ENCODE measurements around the gene NCKAP5. TPM values are rescaled to one million over a fixed set of nuclear protein-coding genes. Genes with fewer than 3 reads are reported as not detected.

Gene NCKAP5
- polyA plus RNA-seq, 3 donors = not detected

GRCh38 chr2:132788310-132788838 is 779.9 kb downstream of the NCKAP5 start:
- Histone ChIP-seq H3K4me3 (replicated peaks in 1 of 3; ENCODE audit: low read depth in 2 of 3, low read length in 3 of 3) (no peak overlapping the region), H3K27ac (ENCODE audit: low read depth in 1 of 2, low read length in 2 of 2) (no peak overlapping the region), H3K79me2 (ENCODE audit: insufficient read depth, low read length) (no peaks in the 10 kb centered on the region), H4K20me1 (ENCODE audit: insufficient read depth, low read length) (no peaks in the 10 kb centered on the region), H3K9ac (ENCODE audit: insufficient read depth, low read length, poor library complexity, severe bottlenecking) (no peak overlapping the region), H3K27me3 (ENCODE audit: control insufficient read depth in 2 of 2, insufficient read depth in 2 of 2, low read length in 2 of 2) (peaks cover 0 to 2% of the 10 kb centered on the region in 2 donors), H3K4me2 (replicated peaks; ENCODE audit: extremely low read depth, low read length, poor library complexity, severe bottlenecking) (no peak overlapping the region), H2AFZ (ENCODE audit: insufficient read depth, low read depth, low read length, poor library complexity, severe bottlenecking) (no peak overlapping the region), H3K36me3 (replicated peaks in 1 of 2; ENCODE audit: control insufficient read depth in 1 of 2, insufficient read depth in 2 of 2, low read length in 2 of 2) (no peaks in the 10 kb centered on the region), H3K9me3 (replicated peaks in 1 of 2; ENCODE audit: control insufficient read depth in 1 of 2, insufficient read depth in 1 of 2, low read length in 2 of 2) (peaks cover 0 to 4% of the 10 kb centered on the region in 2 donors), H3K4me1 (ENCODE audit: control insufficient read depth in 1 of 2, insufficient read depth in 2 of 2, low read length in 2 of 2) (no peaks in the 10 kb centered on the region)
- Mint-ChIP-seq H3K36me3 (no peaks in the 10 kb centered on the region), H3K4me1 (no peaks in the 10 kb centered on the region), H3K4me3 (no peak overlapping the region), H3K27me3 (ENCODE audit: low read depth in 3 of 3) (peaks cover 0 to 3% (median 0%) of the 10 kb centered on the region in 3 donors), H3K9me3 (peaks cover 0 to 11% (median 6%) of the 10 kb centered on the region in 7 donors), H3K27ac (no peak overlapping the region)
- TF ChIP-seq CTCF (IDR thresholded peaks at IDR 0.05) = no peak
- no peak for DNase-seq
- intact Hi-C loops (cut with micrococcal nuclease) = no loop called here
- 80% methylated on average over 1 of the region's 4 CpGs for WGBS (ENCODE audit: insufficient coverage)

- Mint-ChIP-seq H3K4me1 (no peaks in the 10 kb centered on the region), H3K9me3 (peaks cover 0 to 12% (median 5%) of the 10 kb centered on the region in 7 donors), H3K27me3 (ENCODE audit: low read depth in 3 of 3) (peaks cover 0 to 3% (median 1%) of the 10 kb centered on the region in 3 donors), H3K4me3 (peak overlapping the region in 1 of 2 donors; percentile 25), H3K27ac (peak overlapping the region in 1 of 7 donors; percentile 70), H3K36me3 (no peaks in the 10 kb centered on the region)
- DNase-seq = no peak
- intact Hi-C loops (cut with micrococcal nuclease) = no loop called here
- H3K9ac ChIP-seq (ENCODE audit: insufficient read depth, low read length, poor library complexity, severe bottlenecking) = no peak overlapping the region
- H3K4me3 ChIP-seq (replicated peaks in 1 of 3; ENCODE audit: low read depth in 2 of 3, low read length in 3 of 3) = no peak overlapping the region
- 90% methylated on average over 11 of the region's 11 CpGs for WGBS (ENCODE audit: insufficient coverage)
- H3K9me3 ChIP-seq (replicated peaks in 1 of 2; ENCODE audit: control insufficient read depth in 1 of 2, insufficient read depth in 1 of 2, low read length in 2 of 2) = peaks cover 0 to 4% of the 10 kb centered on the region in 2 donors
- H4K20me1 ChIP-seq (ENCODE audit: insufficient read depth, low read length) = no peaks in the 10 kb centered on the region
- no peaks in the 10 kb centered on the region for H3K36me3 ChIP-seq (replicated peaks in 1 of 2; ENCODE audit: control insufficient read depth in 1 of 2, insufficient read depth in 2 of 2, low read length in 2 of 2)
- H3K4me1 ChIP-seq (ENCODE audit: control insufficient read depth in 1 of 2, insufficient read depth in 2 of 2, low read length in 2 of 2) = no peaks in the 10 kb centered on the region
- no peaks in the 10 kb centered on the region for H3K79me2 ChIP-seq (ENCODE audit: insufficient read depth, low read length)
- no peak overlapping the region for H3K4me2 ChIP-seq (replicated peaks; ENCODE audit: extremely low read depth, low read length, poor library complexity, severe bottlenecking)
- TF ChIP-seq CTCF (IDR thresholded peaks at IDR 0.05) = no peak
- no peaks in the 10 kb centered on the region for H3K27me3 ChIP-seq (ENCODE audit: control insufficient read depth in 2 of 2, insufficient read depth in 2 of 2, low read length in 2 of 2)
- no peak overlapping the region for H3K27ac ChIP-seq (ENCODE audit: low read depth in 1 of 2, low read length in 2 of 2)
- no peak overlapping the region for H2AFZ ChIP-seq (ENCODE audit: insufficient read depth, low read depth, low read length, poor library complexity, severe bottlenecking)
These were observed 784.4 kb downstream of the NCKAP5 start for GRCh38 chr2:132783883-132784282.
